ENCODE data around the gene MEX3C. TPM values are rescaled to one million over a fixed set of nuclear protein-coding genes. Genes with fewer than 3 reads are reported as not detected.

Gene MEX3C
- total RNA-seq, 1 experiment from 2014 or later, result 45.0 TPM

DNA sequence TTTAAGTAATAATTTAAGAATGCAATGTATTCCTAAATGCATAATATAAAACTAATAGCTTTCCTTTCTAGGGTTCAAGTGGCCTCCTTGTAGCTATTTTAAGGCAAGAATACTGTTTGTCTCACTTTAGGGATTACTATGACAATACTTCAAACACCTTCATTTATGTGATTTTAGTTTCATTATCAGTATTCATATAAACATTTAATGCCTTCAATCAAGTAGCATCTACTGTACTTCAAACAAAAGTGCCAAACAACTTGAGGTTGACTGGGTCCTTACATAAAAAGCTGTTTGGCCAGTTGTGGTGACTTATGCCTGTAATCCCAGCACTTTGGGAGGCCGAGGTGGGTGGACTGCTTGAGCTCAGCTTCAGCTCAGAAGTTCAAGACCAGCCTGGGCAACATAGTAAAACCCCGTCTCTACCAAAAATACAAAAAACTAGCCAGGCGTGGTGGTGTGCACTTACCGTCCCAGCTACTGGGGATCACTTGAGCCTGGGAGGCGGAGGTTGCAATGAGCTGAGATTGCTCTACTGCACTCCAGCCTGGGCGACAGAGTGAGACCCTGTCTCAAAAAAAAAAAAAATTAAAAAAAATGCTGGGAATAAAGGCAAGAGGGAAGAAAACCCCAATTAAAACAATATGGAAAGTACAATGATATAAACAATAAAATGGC, 9.3 kb downstream of the MEX3C start:
- Histone ChIP-seq H3K27me3 (ENCODE audit: insufficient read depth, low read length) (no peaks in the 10 kb centered on the region), H4K20me1 (ENCODE audit: insufficient read depth) (no peaks in the 10 kb centered on the region), H3K4me3 (replicated peaks in 1 of 2; ENCODE audit: low read depth in 1 of 2, low read length in 2 of 2) (no peak overlapping the region), H3K79me2 (ENCODE audit: insufficient read depth, low read length) (peaks cover 89% of the 10 kb centered on the region), H3K9me3 (ENCODE audit: control insufficient read depth in 1 of 2, insufficient read depth in 1 of 2, low read depth in 1 of 2, low read length in 2 of 2) (no peaks in the 10 kb centered on the region), H3K9me2 (ENCODE audit: insufficient read depth) (no peaks in the 10 kb centered on the region), H3K9ac (ENCODE audit: low read length) (no peak overlapping the region), H2AFZ (ENCODE audit: low read depth, low read length, poor library complexity, severe bottlenecking) (no peak overlapping the region), H3K36me3 (ENCODE audit: control insufficient read depth in 1 of 2, insufficient read depth in 2 of 2, low read length in 2 of 2) (no peaks in the 10 kb centered on the region), H3K27ac (ENCODE audit: low read depth, low read length) (no peak overlapping the region), H3K4me2 (ENCODE audit: low read length) (no peak overlapping the region), H3K4me1 (ENCODE audit: control insufficient read depth in 1 of 2, insufficient read depth in 2 of 2, low read length in 2 of 2) (peaks cover 2 to 5% of the 10 kb centered on the region in 2 experiments; a peak in 2 of 4 replicates)
- intact Hi-C loops (cut with micrococcal nuclease), result no loop called here
- RAD21 ChIA-PET (ENCODE audit: low non-redundant PET in 1 of 2, low total read pairs in 2 of 2, uncharacterized antibody in 2 of 2, unreplicated experiment in 2 of 2), result no interaction called here
- TF ChIP-seq EZH2 (IDR thresholded peaks at IDR 0.05), result no peak
- no peak for TF ChIP-seq TCF7L2 (IDR thresholded peaks at IDR 0.05; ENCODE audit: borderline replicate concordance, extremely low read depth, insufficient read depth, insufficient read length)
- TF ChIP-seq ZNF274 (IDR thresholded peaks at IDR 0.05; ENCODE audit: low read depth, low read length), result no peak
- TF ChIP-seq SIN3A (IDR thresholded peaks at IDR 0.05; ENCODE audit: low read depth), result no peak
- CTCF ChIA-PET, result no interaction called here
- no peak for ATAC-seq
- BruUV-seq (replicated peaks), result no TSS peak
- POLR2A ChIA-PET, result no interaction called here
- no peak for DNase-seq (ENCODE audit: low read depth, low spot score)

GRCh38 chr18:51185075-51185474, 12.4 kb downstream of the MEX3C start:
- H3K27me3 ChIP-seq (ENCODE audit: insufficient read depth, low read length), result no peaks in the 10 kb centered on the region
- intact Hi-C loops (cut with micrococcal nuclease), result no loop called here
- BruUV-seq (replicated peaks), result no TSS peak
- TF ChIP-seq EGR1 (IDR thresholded peaks at IDR 0.05; ENCODE audit: low read depth) (no peak), CBX3 (IDR thresholded peaks at IDR 0.05; ENCODE audit: low read depth) (no peak), POLR2A (IDR thresholded peaks at IDR 0.05; ENCODE audit: borderline replicate concordance, extremely low read depth, insufficient read depth, insufficient read length) (no peak), ELF1 (IDR thresholded peaks at IDR 0.05; ENCODE audit: borderline replicate concordance, low read depth) (no peak), EZH2 (IDR thresholded peaks at IDR 0.05) (no peak), SIN3A (IDR thresholded peaks at IDR 0.05; ENCODE audit: low read depth) (no peak), RAD21 (IDR thresholded peaks at IDR 0.05; ENCODE audit: low read depth) (no peak), REST (IDR thresholded peaks at IDR 0.05; ENCODE audit: low read depth) (no peak), SP1 (IDR thresholded peaks at IDR 0.05; ENCODE audit: low read depth) (no peak), EZH2phosphoT487 (IDR thresholded peaks at IDR 0.05; ENCODE audit: borderline replicate concordance) (no peak), FOSL1 (IDR thresholded peaks at IDR 0.05; ENCODE audit: low read depth) (no peak)
- TF ChIP-seq, protein P1, sequence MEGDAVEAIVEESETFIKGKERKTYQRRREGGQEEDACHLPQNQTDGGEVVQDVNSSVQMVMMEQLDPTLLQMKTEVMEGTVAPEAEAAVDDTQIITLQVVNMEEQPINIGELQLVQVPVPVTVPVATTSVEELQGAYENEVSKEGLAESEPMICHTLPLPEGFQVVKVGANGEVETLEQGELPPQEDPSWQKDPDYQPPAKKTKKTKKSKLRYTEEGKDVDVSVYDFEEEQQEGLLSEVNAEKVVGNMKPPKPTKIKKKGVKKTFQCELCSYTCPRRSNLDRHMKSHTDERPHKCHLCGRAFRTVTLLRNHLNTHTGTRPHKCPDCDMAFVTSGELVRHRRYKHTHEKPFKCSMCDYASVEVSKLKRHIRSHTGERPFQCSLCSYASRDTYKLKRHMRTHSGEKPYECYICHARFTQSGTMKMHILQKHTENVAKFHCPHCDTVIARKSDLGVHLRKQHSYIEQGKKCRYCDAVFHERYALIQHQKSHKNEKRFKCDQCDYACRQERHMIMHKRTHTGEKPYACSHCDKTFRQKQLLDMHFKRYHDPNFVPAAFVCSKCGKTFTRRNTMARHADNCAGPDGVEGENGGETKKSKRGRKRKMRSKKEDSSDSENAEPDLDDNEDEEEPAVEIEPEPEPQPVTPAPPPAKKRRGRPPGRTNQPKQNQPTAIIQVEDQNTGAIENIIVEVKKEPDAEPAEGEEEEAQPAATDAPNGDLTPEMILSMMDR (IDR thresholded peaks at IDR 0.05 in 2 of 3, conservative IDR thresholded peaks at IDR 0.05 in 1 of 3; ENCODE audit: borderline replicate concordance in 1 of 3, insufficient read depth in 1 of 3, low read depth in 2 of 3, low read length in 2 of 3), result no peak
- no peaks in the 10 kb centered on the region for H4K20me1 ChIP-seq (ENCODE audit: insufficient read depth)
- peaks cover 84% of the 10 kb centered on the region for H3K79me2 ChIP-seq (ENCODE audit: insufficient read depth, low read length)
- DNase-seq (ENCODE audit: low read depth, low spot score), result no peak
- POLR2A ChIA-PET, result interaction anchor here (0.9 kb wide), 1 partner anchor 13 kb away, joined by 4 read pairs; the partner anchor contains the start of gene MEX3C
- H3K9ac ChIP-seq (ENCODE audit: low read length), result no peak overlapping the region
- H3K9me2 ChIP-seq (ENCODE audit: insufficient read depth), result no peaks in the 10 kb centered on the region
- peaks cover 0 to 5% of the 10 kb centered on the region in 2 experiments; a peak in 1 of 4 replicates for H3K4me1 ChIP-seq (ENCODE audit: control insufficient read depth in 1 of 2, insufficient read depth in 2 of 2, low read length in 2 of 2)
- no peak overlapping the region for H3K4me3 ChIP-seq (replicated peaks in 1 of 2; ENCODE audit: low read depth in 1 of 2, low read length in 2 of 2)
- no peak overlapping the region for H3K4me2 ChIP-seq (ENCODE audit: low read length)
- H2AFZ ChIP-seq (ENCODE audit: low read depth, low read length, poor library complexity, severe bottlenecking), result no peak overlapping the region
- no peaks in the 10 kb centered on the region for H3K36me3 ChIP-seq (ENCODE audit: control insufficient read depth in 1 of 2, insufficient read depth in 2 of 2, low read length in 2 of 2)
- ATAC-seq, result no peak
- H3K9me3 ChIP-seq (ENCODE audit: control insufficient read depth in 1 of 2, insufficient read depth in 1 of 2, low read depth in 1 of 2, low read length in 2 of 2), result no peaks in the 10 kb centered on the region
- RAD21 ChIA-PET (ENCODE audit: low non-redundant PET in 1 of 2, low total read pairs in 2 of 2, uncharacterized antibody in 2 of 2, unreplicated experiment in 2 of 2), result no interaction called here
- no peak overlapping the region for H3K27ac ChIP-seq (ENCODE audit: low read depth, low read length)
- CTCF ChIA-PET, result no interaction called here
